Measurements from ENCODE around the gene GALNT2.

DNA sequence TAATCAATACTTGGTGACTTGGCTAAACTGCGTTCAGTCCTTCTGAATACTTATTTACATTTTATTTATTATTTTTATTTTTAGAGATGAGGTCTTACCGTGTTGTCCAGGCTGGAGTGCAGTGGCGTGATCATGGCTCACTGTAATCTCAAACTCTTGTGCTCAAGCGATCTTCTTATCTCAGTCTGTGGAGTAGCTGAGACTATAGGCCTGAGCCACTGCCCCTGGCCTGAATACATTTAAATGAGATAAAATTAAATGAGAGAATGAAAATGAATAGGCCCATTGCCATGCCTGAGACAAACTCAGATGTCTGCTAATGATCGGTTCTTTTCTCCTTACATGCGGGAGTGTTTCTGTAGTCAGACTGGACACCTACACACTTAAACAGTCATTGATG lies 86.0 kb downstream of the GALNT2 start:
- TF ChIP-seq JUND (IDR thresholded peaks at IDR 0.05; ENCODE audit: low read depth, low read length) (no peak), CTCF (IDR thresholded peaks at IDR 0.05 in 2 of 3, conservative IDR thresholded peaks at IDR 0.05 in 1 of 3; ENCODE audit: control insufficient read depth in 2 of 3, extremely low read depth in 1 of 3, insufficient read depth in 1 of 3, low read depth in 3 of 3, low read length in 3 of 3) (no peak), ATF2 (IDR thresholded peaks at IDR 0.05; ENCODE audit: low read length) (no peak), CBX3 (IDR thresholded peaks at IDR 0.05; ENCODE audit: borderline replicate concordance, low read depth) (no peak), TCF7 (IDR thresholded peaks at IDR 0.05; ENCODE audit: borderline replicate concordance) (no peak), ETV6 (conservative IDR thresholded peaks at IDR 0.05 in 1 of 2, IDR thresholded peaks at IDR 0.05 in 1 of 2; ENCODE audit: borderline replicate concordance in 1 of 2, low read depth in 1 of 2) (no peak), NR2C2 (IDR thresholded peaks at IDR 0.05; ENCODE audit: borderline replicate concordance, control insufficient read depth, insufficient read length, low read depth) (no peak)
- TF ChIP-seq, protein P1, sequence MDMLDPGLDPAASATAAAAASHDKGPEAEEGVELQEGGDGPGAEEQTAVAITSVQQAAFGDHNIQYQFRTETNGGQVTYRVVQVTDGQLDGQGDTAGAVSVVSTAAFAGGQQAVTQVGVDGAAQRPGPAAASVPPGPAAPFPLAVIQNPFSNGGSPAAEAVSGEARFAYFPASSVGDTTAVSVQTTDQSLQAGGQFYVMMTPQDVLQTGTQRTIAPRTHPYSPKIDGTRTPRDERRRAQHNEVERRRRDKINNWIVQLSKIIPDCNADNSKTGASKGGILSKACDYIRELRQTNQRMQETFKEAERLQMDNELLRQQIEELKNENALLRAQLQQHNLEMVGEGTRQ (IDR thresholded peaks at IDR 0.05; ENCODE audit: borderline replicate concordance, low read depth, low read length): no peak
- TF ChIP-seq, protein P2, sequence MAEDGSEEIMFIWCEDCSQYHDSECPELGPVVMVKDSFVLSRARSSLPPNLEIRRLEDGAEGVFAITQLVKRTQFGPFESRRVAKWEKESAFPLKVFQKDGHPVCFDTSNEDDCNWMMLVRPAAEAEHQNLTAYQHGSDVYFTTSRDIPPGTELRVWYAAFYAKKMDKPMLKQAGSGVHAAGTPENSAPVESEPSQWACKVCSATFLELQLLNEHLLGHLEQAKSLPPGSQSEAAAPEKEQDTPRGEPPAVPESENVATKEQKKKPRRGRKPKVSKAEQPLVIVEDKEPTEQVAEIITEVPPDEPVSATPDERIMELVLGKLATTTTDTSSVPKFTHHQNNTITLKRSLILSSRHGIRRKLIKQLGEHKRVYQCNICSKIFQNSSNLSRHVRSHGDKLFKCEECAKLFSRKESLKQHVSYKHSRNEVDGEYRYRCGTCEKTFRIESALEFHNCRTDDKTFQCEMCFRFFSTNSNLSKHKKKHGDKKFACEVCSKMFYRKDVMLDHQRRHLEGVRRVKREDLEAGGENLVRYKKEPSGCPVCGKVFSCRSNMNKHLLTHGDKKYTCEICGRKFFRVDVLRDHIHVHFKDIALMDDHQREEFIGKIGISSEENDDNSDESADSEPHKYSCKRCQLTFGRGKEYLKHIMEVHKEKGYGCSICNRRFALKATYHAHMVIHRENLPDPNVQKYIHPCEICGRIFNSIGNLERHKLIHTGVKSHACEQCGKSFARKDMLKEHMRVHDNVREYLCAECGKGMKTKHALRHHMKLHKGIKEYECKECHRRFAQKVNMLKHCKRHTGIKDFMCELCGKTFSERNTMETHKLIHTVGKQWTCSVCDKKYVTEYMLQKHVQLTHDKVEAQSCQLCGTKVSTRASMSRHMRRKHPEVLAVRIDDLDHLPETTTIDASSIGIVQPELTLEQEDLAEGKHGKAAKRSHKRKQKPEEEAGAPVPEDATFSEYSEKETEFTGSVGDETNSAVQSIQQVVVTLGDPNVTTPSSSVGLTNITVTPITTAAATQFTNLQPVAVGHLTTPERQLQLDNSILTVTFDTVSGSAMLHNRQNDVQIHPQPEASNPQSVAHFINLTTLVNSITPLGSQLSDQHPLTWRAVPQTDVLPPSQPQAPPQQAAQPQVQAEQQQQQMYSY (CRISPR knock-in tag; IDR thresholded peaks at IDR 0.05): no peak
- TF ChIP-seq, protein P3, sequence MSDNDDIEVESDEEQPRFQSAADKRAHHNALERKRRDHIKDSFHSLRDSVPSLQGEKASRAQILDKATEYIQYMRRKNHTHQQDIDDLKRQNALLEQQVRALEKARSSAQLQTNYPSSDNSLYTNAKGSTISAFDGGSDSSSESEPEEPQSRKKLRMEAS (IDR thresholded peaks at IDR 0.05; ENCODE audit: low read depth, low read length): no peak
